Immature natural killer cell (primary cell): ENCODE measurements around the gene ZSCAN25. TPM values are rescaled to one million over a fixed set of nuclear protein-coding genes. Genes with fewer than 3 reads are reported as not detected.
A peak's percentile ranks its signal among the peaks of the same experiment; 100 is the strongest.

Experiments used
- DNase-seq, 3 donors: peaks; one replicate each; pipeline ENCODE4 v3.0.0; 2022; ENCODE audit warnings: mixed read lengths in 1 of 3
- H3K27ac Mint-ChIP-seq, 6 donors: one replicate each; pipeline ENCODE4 v1.8.0; 2020; ENCODE audit warnings: mixed read lengths in 6 of 6, mild to moderate bottlenecking in 5 of 6, inconsistent platforms in 4 of 6, moderate library complexity in 3 of 6
- H3K27me3 Mint-ChIP-seq, 3 donors: one replicate each; pipeline ENCODE4 v1.8.0; 2020 to 2021; ENCODE audit warnings: low read depth in 3 of 3, mild to moderate bottlenecking in 3 of 3, mixed read lengths in 3 of 3, moderate library complexity in 3 of 3, inconsistent platforms in 1 of 3
- H3K36me3 Mint-ChIP-seq, 3 donors: one replicate each; pipeline ENCODE4 v1.8.0; 2020; ENCODE audit warnings: mixed read lengths in 3 of 3, inconsistent platforms in 2 of 3, mild to moderate bottlenecking in 2 of 3
- H3K4me1 Mint-ChIP-seq, 2 donors: one replicate each; pipeline ENCODE4 v1.8.0; 2020; ENCODE audit warnings: inconsistent platforms in 2 of 2, mild to moderate bottlenecking in 2 of 2, mixed read lengths in 2 of 2, moderate library complexity in 1 of 2
- H3K4me3 Mint-ChIP-seq, 5 donors: one replicate each; pipeline ENCODE4 v1.8.0; 2020; ENCODE audit warnings: mild to moderate bottlenecking in 5 of 5, mixed read lengths in 5 of 5, inconsistent platforms in 3 of 5, moderate library complexity in 3 of 5
- H3K9me3 Mint-ChIP-seq, 6 donors: one replicate each; pipeline ENCODE4 v1.8.0; 2020; ENCODE audit warnings: mild to moderate bottlenecking in 6 of 6, mixed read lengths in 6 of 6, inconsistent platforms in 4 of 6, moderate library complexity in 3 of 6
- polyA plus RNA-seq, 3 donors: library from polyadenylated mRNA; unstranded; fragments of 300-500 nt; fragmentation: Illumina TruSeq; gene quantifications; one replicate each; pipeline ENCODE4 v1.2.3, GENCODE V29; 2021

The ZSCAN25 gene
- polyA plus RNA-seq, 3 donors from 2014 or later: 7.6 to 14.9 (median 9.6) TPM

DNA sequence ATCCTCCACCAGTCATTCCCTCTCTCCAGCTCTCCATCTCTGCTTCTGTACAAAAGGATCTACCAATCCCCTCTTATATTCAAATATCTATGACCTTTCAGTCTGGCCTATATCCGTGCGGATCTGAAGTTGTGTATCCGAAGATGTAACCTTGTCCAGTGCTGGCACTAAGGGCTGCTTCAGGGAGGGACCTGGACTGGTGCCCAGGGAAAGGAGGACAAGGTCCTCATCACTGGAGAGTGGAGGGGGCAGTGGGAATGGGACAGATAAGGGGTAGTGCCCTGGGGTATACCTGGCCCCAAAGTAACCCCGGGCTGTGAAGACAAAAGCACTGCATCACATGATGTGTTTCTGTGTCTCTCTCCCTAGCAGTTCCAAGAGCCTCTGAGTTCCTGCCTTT lies 16.9 kb upstream of the ZSCAN25 start:
- Mint-ChIP-seq H3K36me3 (no peaks in the 10 kb centered on the region), H3K27ac (no peak overlapping the region), H3K4me1 (no peaks in the 10 kb centered on the region), H3K9me3 (no peaks in the 10 kb centered on the region), H3K4me3 (no peak overlapping the region), H3K27me3 (peaks cover 0 to 3% (median 0%) of the 10 kb centered on the region in 3 donors)
- no peak for DNase-seq

DNA sequence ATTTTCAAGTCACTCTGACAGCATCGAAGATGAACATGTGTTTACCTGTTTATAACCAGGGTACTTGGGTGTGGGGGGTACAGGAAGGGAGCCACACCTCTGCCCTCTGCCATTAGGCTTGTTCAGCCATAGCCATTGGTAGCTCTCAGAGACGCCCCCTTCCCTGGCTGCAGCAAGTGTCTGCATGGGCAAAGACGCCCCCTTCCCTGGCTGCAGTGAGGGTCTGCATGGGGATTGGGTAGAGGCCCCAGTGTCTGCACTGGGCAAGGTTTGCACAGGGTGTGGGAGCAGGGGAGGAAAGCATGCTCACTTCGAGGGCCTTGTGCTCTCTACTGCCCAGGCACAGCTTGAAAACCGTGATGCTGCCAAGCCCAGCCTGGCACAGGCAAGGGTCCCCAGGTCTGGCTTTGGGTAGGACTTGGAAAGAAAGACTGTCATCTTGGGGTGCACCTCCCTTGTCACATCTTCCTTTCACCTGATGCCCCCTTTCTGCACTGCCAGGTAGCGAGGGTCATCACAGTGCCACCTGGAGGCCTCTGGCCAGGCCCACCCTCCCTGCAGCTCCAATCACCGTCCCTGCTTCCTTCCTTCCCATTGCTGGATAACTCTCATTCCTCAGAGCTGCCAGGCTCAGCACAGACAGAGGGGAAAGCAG lies 15.0 kb upstream of the ZSCAN25 start:
- H3K4me3 Mint-ChIP-seq: no peak overlapping the region
- H3K9me3 Mint-ChIP-seq: no peaks in the 10 kb centered on the region
- DNase-seq: no peak
- H3K4me1 Mint-ChIP-seq: no peaks in the 10 kb centered on the region
- H3K36me3 Mint-ChIP-seq: no peaks in the 10 kb centered on the region
- H3K27ac Mint-ChIP-seq: no peak overlapping the region
- H3K27me3 Mint-ChIP-seq: peaks cover 0 to 4% (median 0%) of the 10 kb centered on the region in 3 donors

DNA sequence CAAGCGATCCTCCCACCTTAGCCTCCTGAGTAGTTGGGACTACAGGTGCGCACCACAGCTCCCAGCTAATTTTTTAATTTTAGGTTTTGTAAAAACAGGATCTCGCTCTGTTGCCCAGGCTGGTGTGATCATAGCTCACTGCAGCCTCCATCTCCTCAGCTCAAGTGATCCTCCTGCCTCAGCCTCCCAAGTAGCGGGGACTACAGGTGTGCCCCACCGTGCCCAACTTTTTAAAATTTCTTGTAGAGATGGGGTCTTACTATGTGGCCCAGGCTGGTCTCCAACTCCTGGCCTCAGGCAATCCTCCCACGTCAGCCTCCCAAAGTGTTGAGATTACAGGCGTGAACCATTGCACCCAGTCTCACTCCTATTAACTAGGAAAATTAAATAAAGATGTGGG lies 11.2 kb upstream of the ZSCAN25 start:
- no peak overlapping the region for H3K27ac Mint-ChIP-seq
- peaks cover 0 to 1% (median 0%) of the 10 kb centered on the region in 3 donors for H3K27me3 Mint-ChIP-seq

DNA sequence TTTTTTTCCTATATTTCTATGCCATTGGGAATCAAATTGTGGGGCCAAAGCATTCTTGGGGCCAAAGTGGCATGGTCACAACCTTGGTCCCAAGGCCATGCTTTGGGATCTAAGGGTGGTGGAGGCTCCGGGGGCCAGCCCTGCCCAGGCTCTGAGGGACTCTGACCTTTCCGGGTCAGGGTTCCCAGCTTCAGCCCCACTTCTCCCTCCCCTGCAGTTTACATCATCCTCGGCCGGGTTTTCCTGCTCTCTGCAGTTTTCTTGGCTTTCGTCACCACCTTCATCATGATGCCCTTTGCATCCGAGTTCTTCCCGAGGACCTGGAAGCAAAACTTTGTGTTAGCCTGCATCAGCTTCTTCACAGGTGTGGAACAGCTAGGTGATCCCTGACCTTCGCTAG lies 10.2 kb upstream of the ZSCAN25 start:
- H3K9me3 Mint-ChIP-seq: peaks cover 0 to 1% (median 0%) of the 10 kb centered on the region in 6 donors
- H3K36me3 Mint-ChIP-seq: no peaks in the 10 kb centered on the region
- H3K27ac Mint-ChIP-seq: no peak overlapping the region
- DNase-seq: no peak
- no peak overlapping the region for H3K4me3 Mint-ChIP-seq
- no peaks in the 10 kb centered on the region for H3K4me1 Mint-ChIP-seq
- H3K27me3 Mint-ChIP-seq: peaks cover 0 to 1% (median 0%) of the 10 kb centered on the region in 3 donors

More for the DNA sequence above, 11.2 kb upstream of the ZSCAN25 start:
- no peak overlapping the region for H3K4me3 Mint-ChIP-seq
- DNase-seq: no peak
- H3K9me3 Mint-ChIP-seq: peaks cover 0 to 1% (median 0%) of the 10 kb centered on the region in 6 donors
- H3K36me3 Mint-ChIP-seq: no peaks in the 10 kb centered on the region
- no peaks in the 10 kb centered on the region for H3K4me1 Mint-ChIP-seq

DNA sequence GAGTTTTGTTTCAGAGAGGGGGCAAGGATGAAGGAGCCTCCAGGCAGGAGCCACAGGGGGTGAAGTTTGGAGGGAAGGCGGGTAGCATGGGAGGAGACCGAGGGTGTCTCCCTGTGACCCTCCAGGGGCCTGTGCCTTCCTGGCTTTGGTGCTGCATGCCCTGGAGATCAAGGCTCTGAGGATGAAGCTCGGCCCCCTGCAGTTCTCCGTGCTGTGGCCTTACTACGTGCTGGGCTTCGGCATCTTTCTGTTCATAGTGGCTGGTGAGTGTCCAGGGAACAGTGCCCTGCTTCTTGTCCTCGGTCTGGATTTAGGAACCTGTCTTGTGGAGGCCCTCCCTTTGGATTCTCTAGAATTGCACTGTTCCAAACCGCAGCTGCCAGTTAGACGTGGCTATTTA lies 9.2 kb upstream of the ZSCAN25 start:
- Mint-ChIP-seq H3K9me3 (peaks cover 0 to 1% (median 0%) of the 10 kb centered on the region in 6 donors), H3K27me3 (peaks cover 0 to 1% (median 0%) of the 10 kb centered on the region in 3 donors), H3K27ac (no peak overlapping the region), H3K4me1 (no peaks in the 10 kb centered on the region), H3K36me3 (no peaks in the 10 kb centered on the region), H3K4me3 (no peak overlapping the region)
- DNase-seq: no peak

DNA sequence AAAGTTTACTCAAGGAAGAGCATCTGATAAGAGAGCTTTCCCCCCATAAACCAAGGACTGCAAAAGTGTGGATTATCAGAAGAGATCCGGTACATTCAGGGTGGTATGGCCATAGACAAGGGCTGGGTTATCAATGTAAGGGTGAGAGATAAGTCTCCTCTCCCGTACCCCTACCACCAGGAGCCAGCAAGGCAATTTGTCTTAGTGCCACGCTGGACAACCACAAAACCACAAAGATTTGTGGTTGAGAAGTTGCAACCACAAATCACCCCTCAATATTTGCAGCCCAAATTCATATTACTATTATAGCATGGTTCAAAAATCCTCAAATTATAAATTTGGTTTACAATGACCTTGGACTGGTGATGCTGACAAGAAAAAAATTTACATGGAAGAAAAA lies 2.3 kb upstream of the ZSCAN25 start:
- Mint-ChIP-seq H3K27me3 (peaks cover 3 to 9% (median 6%) of the 10 kb centered on the region in 3 donors), H3K4me1 (peaks cover 33 to 41% of the 10 kb centered on the region in 2 donors), H3K27ac (no peak overlapping the region), H3K9me3 (no peaks in the 10 kb centered on the region), H3K4me3 (peak overlapping the region in 2 of 5 donors; percentile 6 to 55), H3K36me3 (peaks cover 7% of the 10 kb centered on the region in 3 donors)
- DNase-seq: no peak

DNA sequence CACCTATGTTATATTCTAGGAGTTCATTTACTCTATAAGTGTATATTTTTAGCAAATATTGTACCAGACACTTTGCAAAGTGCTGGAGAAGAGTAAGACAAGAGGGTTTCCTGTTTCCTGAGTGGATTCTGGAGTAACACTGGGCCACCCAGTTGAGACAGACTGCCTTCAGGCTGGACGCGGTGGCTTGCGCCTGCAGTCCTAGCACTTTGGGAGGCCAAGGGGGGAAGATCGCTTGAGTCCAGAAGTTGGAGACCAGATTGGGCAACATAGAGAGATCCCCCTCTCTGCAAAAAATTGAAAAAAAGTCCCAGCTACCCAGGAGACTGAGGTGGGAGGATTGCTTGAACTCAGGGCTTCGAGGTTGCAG lies 772 bp upstream of the ZSCAN25 start:
- Mint-ChIP-seq H3K27me3 (peaks cover 3 to 9% (median 6%) of the 10 kb centered on the region in 3 donors), H3K27ac (peak overlapping the region; percentile 94 to 99 (median 97)), H3K9me3 (no peaks in the 10 kb centered on the region), H3K4me1 (peaks cover 33 to 44% of the 10 kb centered on the region in 2 donors), H3K36me3 (peaks cover 10 to 18% (median 13%) of the 10 kb centered on the region in 3 donors), H3K4me3 (peak overlapping the region; percentile 98)
- no peak for DNase-seq

DNA sequence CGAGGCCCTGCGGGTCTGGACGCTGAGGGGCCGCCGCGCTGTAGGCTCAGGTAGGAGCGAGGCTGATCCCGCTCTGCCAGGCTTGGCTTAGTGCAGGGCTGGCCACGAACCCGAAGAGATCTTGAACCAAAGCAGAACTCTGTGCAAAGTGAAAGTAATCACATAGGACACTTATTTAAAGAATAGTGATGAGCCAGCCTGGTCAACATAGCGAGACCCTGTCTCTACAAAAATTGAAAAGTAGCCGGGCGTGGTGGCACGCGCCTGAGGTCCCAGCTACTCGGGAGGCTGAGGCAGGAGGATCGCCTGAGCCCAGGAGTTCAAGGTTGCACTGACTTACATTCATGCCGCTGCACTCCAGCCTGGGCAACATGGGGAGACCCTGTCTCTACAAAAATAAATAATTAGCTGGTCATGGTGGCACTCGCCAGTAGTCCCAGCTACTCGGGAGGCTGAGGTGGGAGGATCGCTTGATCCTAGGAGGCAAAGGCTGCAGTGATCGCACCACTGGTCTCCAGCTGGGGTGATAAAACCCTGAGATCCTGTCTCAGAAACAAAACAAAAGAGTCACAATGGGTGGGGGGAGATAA lies 541 bp downstream of the ZSCAN25 start:
- DNase-seq: no peak
- H3K9me3 Mint-ChIP-seq: no peaks in the 10 kb centered on the region
- H3K4me3 Mint-ChIP-seq: peak overlapping the region; percentile 98
- peaks cover 3 to 9% (median 6%) of the 10 kb centered on the region in 3 donors for H3K27me3 Mint-ChIP-seq
- peak overlapping the region; percentile 94 to 99 (median 97) for H3K27ac Mint-ChIP-seq
- H3K36me3 Mint-ChIP-seq: peaks cover 13 to 28% (median 22%) of the 10 kb centered on the region in 3 donors
- peaks cover 36 to 44% of the 10 kb centered on the region in 2 donors for H3K4me1 Mint-ChIP-seq

DNA sequence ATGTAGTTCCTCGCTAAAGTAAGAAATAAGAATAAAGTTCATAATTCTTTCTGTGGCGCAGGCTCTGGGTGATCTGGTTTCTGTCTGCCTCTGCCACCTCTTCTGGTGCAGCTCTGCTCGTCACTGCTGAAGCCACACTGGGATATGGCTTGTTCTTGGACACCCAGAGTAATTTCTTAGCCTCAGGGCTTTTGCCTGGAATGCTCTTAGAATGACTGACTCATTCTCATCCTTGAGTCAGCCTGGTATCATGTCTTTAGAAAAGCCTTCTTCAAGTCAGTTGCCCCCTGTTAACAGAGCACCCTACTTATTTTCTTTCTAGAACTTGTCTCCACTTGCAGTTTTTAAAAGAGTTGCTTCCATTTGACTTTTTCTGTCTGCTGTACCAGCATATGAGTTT lies 2.0 kb downstream of the ZSCAN25 start:
- Mint-ChIP-seq H3K27ac (peak overlapping the region in 5 of 6 donors; percentile 41 to 99 (median 94)), H3K9me3 (no peaks in the 10 kb centered on the region), H3K36me3 (peaks cover 21 to 39% (median 26%) of the 10 kb centered on the region in 3 donors), H3K27me3 (peaks cover 3 to 9% (median 6%) of the 10 kb centered on the region in 3 donors), H3K4me3 (peak overlapping the region; percentile 31 to 98 (median 98)), H3K4me1 (peaks cover 47 to 52% of the 10 kb centered on the region in 2 donors)
- no peak for DNase-seq

DNA sequence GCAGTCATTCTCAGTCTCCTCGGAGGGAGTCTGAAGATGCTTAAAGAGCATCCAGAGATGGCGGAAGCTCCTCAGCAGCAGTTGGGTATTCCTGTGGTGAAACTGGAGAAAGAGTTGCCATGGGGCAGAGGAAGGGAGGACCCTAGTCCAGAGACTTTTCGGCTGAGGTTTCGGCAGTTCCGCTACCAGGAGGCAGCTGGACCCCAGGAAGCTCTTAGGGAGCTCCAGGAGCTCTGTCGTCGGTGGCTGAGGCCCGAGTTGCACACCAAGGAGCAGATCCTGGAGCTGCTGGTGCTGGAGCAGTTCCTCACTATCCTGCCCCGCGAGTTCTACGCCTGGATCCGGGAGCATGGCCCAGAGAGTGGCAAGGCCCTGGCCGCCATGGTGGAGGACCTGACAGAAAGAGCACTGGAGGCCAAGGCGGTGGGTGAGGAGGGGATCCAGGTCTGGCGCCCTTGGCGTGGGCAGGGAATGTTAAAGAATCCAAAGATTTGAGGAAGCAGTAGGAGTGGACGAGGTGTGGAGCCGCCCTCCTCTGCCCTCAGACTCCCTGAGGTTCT lies 2.9 kb downstream of the ZSCAN25 start:
- Mint-ChIP-seq H3K4me1 (peaks cover 56 to 61% of the 10 kb centered on the region in 2 donors), H3K36me3 (peaks cover 26 to 47% (median 27%) of the 10 kb centered on the region in 3 donors), H3K27ac (peak overlapping the region in 3 of 6 donors; percentile 35 to 75 (median 55)), H3K9me3 (no peaks in the 10 kb centered on the region), H3K4me3 (no peak overlapping the region), H3K27me3 (peaks cover 3 to 13% (median 10%) of the 10 kb centered on the region in 3 donors)
- DNase-seq: no peak

DNA sequence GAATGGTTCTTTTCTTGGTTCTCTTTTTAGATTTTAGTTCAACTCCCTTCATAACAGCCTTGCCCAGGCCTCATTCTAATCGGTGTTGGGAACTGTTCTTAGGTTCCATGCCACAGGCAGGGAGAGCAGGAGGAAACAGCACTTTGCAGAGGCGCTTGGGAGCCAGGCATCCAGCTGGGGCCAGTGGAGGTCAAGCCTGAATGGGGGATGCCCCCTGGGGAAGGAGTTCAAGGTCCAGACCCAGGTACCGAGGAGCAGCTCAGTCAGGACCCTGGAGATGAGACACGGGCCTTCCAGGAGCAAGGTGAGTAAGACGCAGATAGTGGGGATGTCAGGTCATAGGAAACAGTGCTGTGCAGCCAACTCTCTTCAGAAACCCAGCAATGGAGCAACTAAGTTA lies 4.5 kb downstream of the ZSCAN25 start:
- Mint-ChIP-seq H3K4me3 (no peak overlapping the region), H3K27me3 (peaks cover 3 to 10% (median 10%) of the 10 kb centered on the region in 3 donors), H3K9me3 (no peaks in the 10 kb centered on the region)

DNA sequence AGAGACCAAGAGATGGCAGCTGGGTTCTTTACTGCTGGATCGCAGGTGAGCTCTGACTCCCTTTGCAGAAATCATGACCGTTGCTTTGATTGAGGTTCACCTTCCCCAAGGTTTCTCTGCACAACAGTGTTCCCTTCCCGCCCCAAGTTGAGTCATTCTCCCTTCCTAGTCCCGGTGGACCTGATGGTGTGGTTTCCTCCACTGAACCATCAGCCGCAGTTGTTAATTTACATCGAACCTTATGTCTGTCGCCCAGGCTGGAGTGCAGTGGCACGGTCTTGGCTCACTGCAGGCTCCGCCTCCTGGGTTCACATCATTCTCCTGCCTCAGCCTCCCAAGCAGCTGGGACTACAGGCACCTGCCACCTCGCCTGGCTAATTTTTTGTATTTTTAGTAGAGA lies 5.8 kb downstream of the ZSCAN25 start:
- H3K4me1 Mint-ChIP-seq: peaks cover 54 to 55% of the 10 kb centered on the region in 2 donors
- H3K9me3 Mint-ChIP-seq: no peaks in the 10 kb centered on the region
- peaks cover 0 to 10% (median 6%) of the 10 kb centered on the region in 3 donors for H3K27me3 Mint-ChIP-seq
- no peak overlapping the region for H3K4me3 Mint-ChIP-seq
- peak overlapping the region in 3 of 6 donors; percentile 10 to 94 (median 76) for H3K27ac Mint-ChIP-seq
- peaks cover 31 to 67% (median 33%) of the 10 kb centered on the region in 3 donors for H3K36me3 Mint-ChIP-seq
- no peak for DNase-seq

More for the DNA sequence above, 4.5 kb downstream of the ZSCAN25 start:
- peak overlapping the region in 4 of 6 donors; percentile 17 to 75 (median 30) for H3K27ac Mint-ChIP-seq
- no peak for DNase-seq
- H3K4me1 Mint-ChIP-seq: peaks cover 64 to 65% of the 10 kb centered on the region in 2 donors
- H3K36me3 Mint-ChIP-seq: peaks cover 30 to 58% (median 33%) of the 10 kb centered on the region in 3 donors

DNA sequence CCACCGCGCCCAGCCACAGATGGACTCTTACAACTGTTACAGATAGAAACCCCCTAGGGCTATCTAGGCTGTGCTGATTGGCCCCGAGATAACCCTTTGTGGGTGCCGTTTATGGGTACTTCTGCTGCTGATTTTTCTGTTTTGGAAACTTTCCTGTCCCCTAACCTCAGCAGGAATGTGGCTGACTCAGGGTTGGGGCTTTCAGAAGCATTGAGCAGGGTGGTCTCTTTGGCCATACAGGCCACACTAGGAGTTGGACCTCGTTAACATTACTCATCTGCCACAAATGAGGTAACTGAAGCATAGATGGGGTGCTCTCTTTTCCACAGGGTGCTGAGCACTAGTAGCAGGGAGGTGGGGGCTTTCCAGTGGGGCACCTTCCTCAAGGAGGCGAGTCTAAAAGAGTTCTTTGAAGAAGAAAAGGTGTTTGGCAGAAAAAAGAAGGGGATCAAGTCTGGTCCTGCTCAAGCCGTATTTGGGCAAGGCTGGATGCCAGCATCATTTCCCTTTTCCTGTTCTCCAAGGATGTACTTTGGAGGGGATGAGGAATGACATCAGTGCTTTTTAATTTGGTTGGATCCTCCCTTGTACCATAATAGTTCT lies 6.4 kb downstream of the ZSCAN25 start:
- Mint-ChIP-seq H3K9me3 (no peaks in the 10 kb centered on the region), H3K27ac (peak overlapping the region; percentile 84 to 95 (median 92)), H3K4me3 (peak overlapping the region; percentile 55 to 82 (median 77)), H3K36me3 (peaks cover 31 to 68% (median 34%) of the 10 kb centered on the region in 3 donors), H3K4me1 (peaks cover 48 to 50% of the 10 kb centered on the region in 2 donors), H3K27me3 (peaks cover 0 to 8% (median 6%) of the 10 kb centered on the region in 3 donors)
- DNase-seq: no peak
